GM18873 (cell line): Measurements from ENCODE around the gene THSD4.
"Not testable (repeated sequence)": the region's sequence is repeated elsewhere in the genome, so short reads cannot be mapped to it uniquely, and the experiment has no call there.

Experiments used
- ATAC-seq: cut with Tn5 transposase; IDR thresholded peaks from one replicate; pipeline ENCODE4 v1.9.1; 2021; ENCODE audit warnings: mild to moderate bottlenecking, moderate library complexity, moderate number of reproducible peaks; ENCODE audit not compliant: unreplicated experiment, low FRiP score

The THSD4 gene

DNA sequence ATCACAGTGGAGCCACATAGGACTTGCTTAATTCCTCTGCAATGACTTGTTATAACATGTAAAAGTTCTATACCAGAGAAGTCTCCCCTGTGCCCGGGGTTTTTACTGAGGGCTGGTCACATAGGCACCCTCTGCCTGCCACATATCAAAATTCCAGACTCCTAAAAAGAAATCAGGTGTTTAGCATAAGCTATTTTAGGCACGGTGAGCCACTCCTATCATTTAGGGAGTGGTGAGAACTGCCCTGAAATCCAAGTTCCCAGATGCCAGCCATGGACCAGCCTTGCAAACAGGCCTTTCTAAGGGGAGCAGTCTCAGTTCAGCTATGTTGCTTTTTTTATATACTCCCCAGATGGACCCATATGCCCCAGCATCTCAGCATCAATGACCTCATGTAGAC lies 130.3 kb downstream of the THSD4 start:
- ATAC-seq: no peak

- ATAC-seq: no peak
Observed at GRCh38 chr15:71248386-71248785, 133.1 kb downstream of the THSD4 start.

DNA sequence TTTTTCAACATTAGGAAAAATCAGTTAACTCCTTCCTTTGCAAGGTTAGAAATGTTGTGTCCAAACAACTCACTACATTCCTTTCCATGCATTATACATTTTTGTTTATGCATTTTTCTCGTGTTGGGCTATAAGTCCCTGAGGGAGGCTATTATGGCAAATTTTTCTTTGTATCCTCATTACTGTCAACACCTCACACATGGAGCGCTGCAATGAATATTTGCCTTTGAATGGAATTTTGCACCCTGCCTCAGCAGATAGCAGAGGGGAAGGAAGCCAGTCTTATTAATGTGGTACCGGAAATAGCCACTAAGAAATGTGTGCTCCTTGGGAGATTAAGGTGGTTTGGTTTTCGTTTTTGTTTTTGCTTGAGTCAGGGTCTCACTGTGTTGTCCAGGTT lies 134.7 kb downstream of the THSD4 start:
- no peak for ATAC-seq

GRCh38 chr15:71250936-71251583 lies 135.8 kb downstream of the THSD4 start:
- no peak for ATAC-seq

DNA sequence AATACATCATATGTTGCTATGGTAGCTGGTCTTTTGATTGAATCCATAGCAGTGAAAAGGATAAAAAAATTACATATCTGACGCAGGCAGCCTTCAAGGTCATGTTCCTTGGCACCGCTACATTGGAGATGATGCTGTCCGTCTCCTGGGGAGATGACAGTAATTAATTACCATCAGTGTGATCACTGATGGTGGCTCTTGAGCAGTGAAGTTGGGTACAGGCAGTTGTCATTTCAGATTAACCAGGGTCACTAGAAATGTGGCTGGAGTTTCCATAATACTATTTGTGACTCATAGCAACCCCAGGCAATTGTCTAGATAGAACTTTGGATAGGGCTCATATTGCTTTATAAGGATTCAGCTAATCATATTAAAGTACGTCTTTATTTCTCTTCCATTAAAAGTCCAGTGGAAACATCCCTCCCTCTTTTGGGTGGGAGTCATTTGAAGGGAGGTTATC lies 136.3 kb downstream of the THSD4 start:
- ATAC-seq: no peak

GRCh38 chr15:71252044-71252739 lies 136.9 kb downstream of the THSD4 start:
- ATAC-seq: no peak

DNA sequence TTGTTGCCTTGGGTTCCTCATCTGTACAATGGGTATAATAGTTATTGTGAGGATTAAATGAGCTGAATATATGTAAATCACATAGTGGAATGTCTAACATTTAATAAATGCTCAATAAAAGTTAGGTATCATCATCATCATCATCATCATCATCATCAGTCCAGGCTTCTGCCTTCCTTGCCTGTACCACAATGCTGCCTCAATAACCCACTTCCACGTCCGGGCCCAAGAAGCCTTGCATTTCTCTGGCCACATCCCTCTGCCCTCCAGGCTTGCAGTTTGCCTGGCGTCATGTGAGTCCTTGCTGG lies 137.4 kb downstream of the THSD4 start:
- no peak for ATAC-seq

DNA sequence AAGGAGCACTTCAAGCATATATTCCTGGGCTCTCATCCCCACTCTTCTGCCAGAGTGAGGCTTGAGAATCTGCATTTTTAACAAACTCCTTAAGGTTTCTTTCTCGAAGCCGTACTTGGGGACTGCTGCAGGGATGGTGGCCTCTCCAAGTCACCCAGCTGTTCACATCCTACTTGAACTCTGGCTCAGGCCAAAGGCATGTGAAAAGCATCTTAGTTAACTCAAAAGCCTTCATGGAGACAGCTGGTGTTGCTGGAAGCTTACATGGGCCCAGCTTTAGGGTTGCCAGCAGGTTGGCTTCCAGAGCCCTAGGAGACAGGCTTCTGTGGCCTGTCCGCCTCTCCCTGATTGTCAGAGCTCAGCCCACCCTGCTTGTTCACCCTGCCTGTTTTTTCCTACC lies 139.2 kb downstream of the THSD4 start:
- ATAC-seq: no peak

DNA sequence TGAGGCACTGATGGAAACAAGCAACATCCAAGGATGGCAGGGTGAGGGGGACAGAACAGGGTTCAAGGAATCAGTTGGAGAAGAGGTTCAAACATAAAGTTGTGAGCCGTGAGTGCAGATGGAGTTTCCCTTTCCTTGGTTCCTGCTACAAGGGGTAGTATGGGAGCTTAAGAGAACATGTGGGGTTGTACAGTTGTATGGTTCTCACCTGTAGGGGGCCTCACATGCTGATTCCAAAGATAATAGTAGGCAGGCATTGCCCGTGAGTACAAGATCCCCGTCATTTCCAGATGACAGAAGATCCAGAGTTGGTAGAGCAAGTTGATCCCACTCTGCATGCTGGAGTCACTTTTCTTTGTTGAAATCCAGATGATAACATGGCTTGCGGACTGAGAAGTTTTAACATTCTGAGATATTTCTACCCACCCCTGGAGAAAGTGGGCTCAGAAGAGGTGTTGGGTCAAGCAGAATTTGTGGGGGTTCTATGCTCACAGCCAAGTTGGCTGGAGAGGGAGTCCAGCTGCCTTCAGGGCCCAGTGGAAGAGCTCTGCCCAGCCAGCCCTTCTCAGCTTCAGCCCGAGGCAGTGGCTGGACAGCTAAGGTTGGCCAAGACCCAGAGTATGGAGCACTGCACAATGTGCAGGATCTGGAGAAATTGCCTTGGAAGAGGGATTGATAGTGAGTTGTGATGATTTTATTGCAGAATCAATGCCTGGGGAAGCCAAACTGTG lies 141.8 kb downstream of the THSD4 start:
- no peak for ATAC-seq

DNA sequence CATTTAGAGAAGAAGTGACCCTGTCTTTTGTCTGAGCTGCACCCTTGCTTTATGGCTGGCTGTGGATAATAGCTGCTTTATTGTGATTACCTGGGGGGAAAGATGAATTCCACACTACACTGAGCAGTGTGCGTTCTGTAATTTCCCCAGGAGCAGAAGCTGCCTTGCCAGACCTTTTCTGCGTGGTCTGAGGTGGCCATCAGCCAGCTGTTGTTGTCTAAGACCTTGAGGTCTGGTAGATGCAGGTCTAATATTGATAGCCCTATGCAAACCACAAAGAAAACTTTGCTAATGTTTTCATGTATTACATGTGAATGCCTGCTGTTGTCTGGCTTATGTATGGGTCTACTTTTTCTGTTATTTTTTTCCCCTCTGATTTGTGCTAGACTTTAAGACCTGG lies 144.6 kb downstream of the THSD4 start:
- ATAC-seq: no peak

DNA sequence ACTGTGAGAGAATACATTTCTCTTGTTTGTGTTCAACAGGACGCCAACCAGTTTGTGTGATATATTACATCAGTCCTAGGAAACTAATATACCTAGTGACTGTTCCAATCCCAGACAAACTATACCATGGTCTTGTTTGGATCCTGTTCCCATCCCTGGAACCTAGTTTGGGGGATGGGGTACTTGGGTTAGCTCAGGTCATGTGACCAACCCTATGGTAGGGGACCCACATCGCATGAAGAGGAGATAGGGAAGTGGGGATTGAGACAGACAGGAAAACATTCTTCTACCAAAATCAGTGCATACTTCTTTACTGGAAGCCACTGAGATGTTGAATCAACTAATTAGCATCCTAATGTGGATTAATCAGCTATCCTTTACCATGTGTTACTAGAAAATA lies 146.1 kb downstream of the THSD4 start:
- ATAC-seq: no peak

GRCh38 chr15:71261909-71262308 lies 146.6 kb downstream of the THSD4 start:
- ATAC-seq: no peak

GRCh38 chr15:71262599-71262998 lies 147.3 kb downstream of the THSD4 start:
- ATAC-seq: no peak

GRCh38 chr15:71265606-71266005 lies 150.3 kb downstream of the THSD4 start:
- not testable (repeated sequence) for ATAC-seq

DNA sequence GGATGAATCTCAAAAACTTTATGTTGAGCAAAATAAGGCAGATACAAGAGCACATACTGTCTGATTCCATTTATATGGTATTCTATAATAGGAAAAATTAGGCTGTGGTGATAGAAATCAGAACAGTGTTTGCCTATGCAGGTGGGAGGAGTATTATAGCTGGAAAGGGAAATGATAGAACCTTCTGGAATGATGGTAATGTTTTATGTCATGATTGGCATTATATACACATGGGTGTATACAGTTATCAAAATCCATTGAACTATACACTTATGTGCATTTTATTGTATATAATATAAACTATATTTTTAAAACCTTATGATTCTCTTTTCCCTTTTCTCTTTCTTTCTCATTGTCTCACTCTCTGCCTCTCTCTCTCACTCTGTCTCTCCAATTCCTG lies 156.1 kb downstream of the THSD4 start:
- no peak for ATAC-seq

GRCh38 chr15:71272932-71273331 lies 157.7 kb downstream of the THSD4 start:
- no peak for ATAC-seq

GRCh38 chr15:71273731-71274447 lies 158.6 kb downstream of the THSD4 start:
- ATAC-seq: no peak

DNA sequence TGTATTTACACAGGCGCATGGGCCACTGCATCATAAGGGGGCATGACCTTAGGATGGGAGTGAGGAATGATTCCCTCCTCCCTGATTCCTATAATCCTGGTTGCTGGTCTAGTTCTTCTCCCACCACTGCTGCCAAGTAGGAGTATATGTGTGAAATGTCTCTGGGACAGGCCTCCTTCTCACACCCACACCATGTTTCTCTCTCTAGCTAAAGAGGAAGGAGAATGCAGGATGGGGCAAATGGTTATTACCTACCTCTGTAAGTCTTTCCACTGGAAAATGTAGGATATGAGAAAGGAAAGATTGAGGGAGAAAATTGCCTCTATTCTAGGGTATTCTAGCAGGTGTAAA lies 159.2 kb downstream of the THSD4 start:
- no peak for ATAC-seq

DNA sequence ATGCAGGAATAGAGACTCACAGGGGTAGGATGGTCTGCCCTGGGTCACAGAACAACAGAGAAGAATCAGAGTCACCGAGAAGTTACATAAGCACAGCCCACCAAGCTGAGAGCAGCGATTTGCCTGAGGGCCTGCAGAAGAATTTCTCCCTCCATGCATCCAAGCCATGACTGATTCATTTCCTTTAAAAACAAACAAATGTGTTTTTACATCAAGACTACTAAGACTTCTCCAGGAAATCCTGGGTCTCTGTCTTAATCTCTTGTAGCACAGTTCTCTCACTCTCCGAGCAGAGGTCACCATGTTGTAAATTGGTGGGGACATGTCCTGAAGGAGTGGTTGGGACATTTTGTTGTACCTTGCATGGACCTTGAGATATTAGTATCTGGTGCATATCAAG lies 159.8 kb downstream of the THSD4 start:
- ATAC-seq: no peak

- ATAC-seq: no peak
Observed at GRCh38 chr15:71275566-71276335, 160.5 kb downstream of the THSD4 start.

- no peak for ATAC-seq
Observed at GRCh38 chr15:71276336-71276665, 161.0 kb downstream of the THSD4 start.
